Fibroblast of skin of left biceps (primary cell): ENCODE results near the gene PARD3B.
A peak's percentile ranks its signal among the peaks of the same experiment; 100 is the strongest.

Experiments used
- DNase-seq, 2 experiments: peaks; one replicate each; pipeline ENCODE4 v3.0.0-alpha.2; 2013; ENCODE audit warnings: low read depth in 2 of 2

The PARD3B gene

GRCh38 chr2:205261516-205262020 is 716.3 kb downstream of the PARD3B start:
- no peak for DNase-seq

DNA sequence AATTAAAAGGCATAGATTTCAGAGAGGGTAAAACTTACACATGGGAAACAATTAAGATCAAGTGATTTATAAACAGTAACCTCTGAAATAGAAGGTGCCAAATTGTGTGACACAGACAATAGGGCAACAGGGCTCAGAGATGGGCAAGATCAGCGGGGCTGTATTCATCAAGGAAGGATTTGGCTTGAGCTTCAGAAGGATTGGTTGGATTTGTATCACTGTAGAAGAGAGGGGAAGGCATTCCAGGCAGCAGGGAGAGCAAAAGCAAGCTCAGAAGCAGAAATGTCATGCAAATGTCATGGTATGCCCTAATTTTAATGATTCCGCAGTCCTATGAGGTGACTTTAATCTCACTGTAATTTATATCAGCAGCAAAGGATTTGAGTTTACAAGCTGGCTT is 722.0 kb downstream of the PARD3B start:
- no peak for DNase-seq

GRCh38 chr2:205270689-205271088 is 725.4 kb downstream of the PARD3B start:
- no peak for DNase-seq

DNA sequence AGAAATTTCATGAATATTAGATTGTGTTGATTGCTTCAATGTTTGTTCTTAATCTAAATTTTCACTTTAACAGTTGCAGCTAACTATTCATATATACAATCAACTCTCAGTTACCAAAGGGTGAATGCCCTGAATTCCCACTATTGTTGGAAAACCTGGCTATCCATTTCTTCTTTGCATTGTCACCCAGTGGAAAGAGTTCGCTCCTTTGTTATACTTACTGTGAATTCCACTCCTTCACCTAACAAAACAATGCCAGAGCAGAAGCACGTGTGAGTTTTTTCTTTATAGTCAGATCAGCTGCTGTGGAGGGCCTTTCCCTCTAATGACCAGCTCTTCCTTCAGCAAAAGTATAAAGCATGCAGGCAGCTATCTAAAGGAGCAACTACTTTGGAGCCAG is 727.9 kb downstream of the PARD3B start:
- DNase-seq, result no peak

- no peak for DNase-seq
Observed at GRCh38 chr2:205273627-205274026, 728.4 kb downstream of the PARD3B start.

DNA sequence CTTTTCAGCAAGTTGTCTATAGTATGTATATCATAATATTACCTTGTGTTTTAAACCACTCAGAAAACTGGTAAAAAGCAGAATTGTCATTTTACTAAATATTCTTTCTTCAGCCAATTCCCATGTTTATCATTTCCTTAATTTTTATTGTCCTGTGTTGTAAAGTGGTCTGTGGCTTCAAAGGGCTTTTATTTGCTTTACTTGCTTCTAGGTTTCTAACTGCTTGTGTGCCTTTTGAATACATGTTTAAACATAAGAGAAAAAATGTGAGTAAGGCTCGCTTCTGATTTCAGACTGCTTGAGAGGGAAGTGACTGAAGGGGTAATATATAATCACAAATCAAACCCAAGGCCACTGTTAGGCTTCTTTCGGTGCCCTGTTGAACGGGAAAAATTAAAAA is 729.5 kb downstream of the PARD3B start:
- no peak for DNase-seq

DNA sequence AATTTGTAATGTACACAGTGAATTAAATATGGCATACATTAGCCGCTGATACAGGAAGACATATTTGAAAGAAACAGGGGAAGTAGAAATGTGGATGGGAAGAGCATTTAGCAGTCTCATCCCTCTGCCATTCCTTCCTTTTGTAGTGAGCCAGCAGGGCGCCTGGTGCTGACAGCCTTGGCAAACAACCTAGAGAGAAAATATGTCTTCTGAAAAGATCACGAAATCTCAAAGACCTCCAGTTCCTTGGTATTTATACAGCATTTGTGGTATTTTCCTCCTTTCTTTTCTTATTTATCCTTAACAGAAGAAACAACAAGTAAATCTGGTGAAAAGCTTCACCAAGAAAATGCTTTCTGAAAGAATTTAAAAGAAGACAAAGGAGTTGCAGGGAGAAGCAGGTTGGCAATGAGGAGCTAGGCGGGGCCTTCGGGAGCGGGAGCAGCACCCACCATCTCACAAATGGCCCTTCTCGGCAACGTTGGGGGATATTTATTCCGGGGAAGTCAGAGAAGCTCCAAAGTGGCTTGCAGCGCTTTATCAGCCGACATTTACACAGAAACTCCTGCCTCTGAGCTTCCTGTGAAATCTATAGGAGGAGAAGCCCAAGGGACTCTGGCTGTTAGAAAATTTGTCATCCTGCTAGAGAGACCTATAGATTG is 731.0 kb downstream of the PARD3B start:
- peak; percentile 5 to 7 for DNase-seq

GRCh38 chr2:205280596-205281236 is 735.4 kb downstream of the PARD3B start:
- DNase-seq, result no peak

DNA sequence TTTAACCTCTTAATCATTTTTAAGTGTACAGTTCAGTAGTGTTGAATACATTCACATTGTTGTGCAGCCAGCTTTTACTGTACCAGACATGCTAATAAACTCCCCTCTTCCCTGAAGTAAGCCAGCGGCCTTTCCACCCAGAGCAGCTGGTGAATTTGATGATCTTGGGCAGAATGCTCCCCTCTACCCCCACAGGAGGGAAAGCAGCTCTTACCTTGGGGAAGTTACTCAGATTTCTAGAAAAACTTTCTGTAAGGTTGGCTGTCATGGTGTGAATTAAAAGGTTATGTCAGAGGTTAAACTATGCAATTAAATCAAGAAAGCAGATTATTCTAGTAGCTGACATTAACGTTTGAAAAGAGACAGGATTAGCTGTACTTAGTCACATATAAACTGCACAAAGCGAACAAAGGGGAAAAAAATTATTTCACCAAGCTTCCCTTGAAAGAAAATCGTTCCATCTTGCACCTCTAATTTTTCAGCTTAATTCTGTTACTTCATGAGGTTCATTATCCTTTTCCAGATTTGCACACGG is 738.5 kb downstream of the PARD3B start:
- no peak for DNase-seq

GRCh38 chr2:205284334-205284733 is 739.1 kb downstream of the PARD3B start:
- DNase-seq, result no peak

- DNase-seq, result no peak
Observed at GRCh38 chr2:205287316-205287715, 742.0 kb downstream of the PARD3B start.

- DNase-seq, result no peak
Observed at GRCh38 chr2:205288686-205289085, 743.4 kb downstream of the PARD3B start.

- DNase-seq, result no peak
Observed at GRCh38 chr2:205290299-205290698, 745.0 kb downstream of the PARD3B start.

GRCh38 chr2:205292665-205293295 is 747.5 kb downstream of the PARD3B start:
- no peak for DNase-seq

DNA sequence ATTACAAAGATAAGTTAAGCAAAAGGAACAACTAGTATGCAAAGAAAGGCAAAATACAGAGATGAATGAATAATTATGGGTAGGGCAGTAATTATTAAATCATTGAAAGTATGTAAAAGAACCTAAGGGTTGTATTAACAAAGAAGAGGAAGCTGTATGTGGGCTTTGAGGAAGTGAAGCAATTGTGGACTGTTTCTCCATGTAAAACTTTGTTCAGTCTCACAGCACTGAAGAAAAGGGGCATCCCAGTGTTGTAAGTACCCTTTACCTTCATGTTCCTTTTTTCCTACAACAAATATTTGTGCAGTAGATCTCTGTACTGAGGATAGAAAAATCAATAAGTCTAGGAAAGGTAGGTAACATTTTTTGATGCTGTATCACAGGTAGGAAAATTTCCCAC is 748.3 kb downstream of the PARD3B start:
- no peak for DNase-seq

DNA sequence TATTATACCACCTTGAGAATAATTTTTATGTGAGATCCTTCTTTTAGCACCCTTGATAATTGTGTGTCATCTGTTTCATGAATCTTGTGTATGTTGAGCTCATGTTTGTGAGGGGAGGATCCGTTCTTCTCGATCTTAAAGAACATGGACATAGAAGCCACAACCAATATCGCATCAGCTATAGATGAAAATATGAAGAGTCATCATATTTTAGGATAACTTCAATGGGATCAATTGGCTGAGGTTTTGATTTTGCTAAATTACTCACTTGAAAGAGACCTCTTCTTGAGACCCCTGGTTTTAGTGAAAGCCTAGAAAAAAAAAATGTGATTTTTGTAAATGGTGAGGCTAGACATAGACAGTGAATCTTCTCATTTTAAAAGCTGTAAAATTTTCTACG is 751.7 kb downstream of the PARD3B start:
- DNase-seq, result no peak

DNA sequence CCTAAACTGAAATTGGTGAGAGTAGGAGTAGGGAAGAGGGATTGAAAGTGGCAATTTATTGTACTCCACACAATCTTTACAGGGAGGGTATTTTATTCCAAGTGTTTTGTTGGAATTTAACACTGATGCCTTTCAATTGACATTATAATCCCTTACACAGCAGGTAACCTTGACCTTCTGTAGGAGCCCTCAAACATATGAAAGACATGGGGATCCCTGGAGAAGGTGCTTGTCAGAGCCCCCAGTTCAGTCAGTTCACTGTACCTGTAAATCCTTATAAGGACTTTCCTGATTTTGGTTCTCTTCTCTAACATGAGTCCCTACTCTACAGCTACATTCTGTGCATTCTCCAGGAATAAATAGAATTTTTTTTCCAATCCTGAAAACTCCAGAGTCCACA is 752.1 kb downstream of the PARD3B start:
- DNase-seq, result no peak

GRCh38 chr2:205297846-205298245 is 752.6 kb downstream of the PARD3B start:
- DNase-seq, result no peak

DNA sequence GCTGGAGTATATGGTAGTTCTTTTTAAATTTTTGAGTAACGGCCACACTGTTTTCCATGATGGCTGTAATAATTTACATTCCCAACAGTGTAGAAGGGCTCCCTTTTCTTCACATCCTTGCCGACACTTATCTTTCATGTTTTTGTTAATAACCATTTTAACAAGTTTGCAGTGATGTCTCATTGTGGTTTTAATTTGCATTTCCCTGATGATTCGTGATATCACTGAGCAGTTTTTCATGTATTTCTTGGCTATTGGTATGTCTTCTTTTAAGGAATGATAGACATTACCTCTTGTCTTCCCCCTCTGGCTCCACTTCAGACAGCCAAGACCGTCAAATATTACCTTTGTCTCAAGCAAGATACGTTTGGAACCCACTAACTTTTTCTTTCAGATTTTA is 765.9 kb downstream of the PARD3B start:
- DNase-seq, result no peak

- DNase-seq, result peak; percentile 63 to 67
Observed at GRCh38 chr2:205321231-205321630, 776.0 kb downstream of the PARD3B start.

DNA sequence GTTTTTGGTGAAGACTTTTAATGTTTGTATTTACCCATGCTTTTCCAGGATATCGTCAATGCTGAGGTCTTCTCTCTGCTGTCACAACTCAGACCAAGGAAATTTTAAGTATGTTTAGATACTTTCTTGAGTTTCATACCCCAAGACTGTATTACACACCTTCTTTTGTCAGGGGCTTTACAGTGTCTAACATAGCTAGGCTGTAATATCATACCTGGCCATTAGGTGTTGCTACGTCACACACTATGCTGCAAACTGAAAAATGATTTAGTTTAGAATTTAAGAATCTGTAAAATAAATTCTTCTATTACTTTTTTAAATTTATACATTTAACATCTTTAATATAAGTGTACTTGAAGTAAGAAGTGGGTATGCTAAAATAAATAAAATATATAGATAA is 778.7 kb downstream of the PARD3B start:
- DNase-seq, result no peak

- no peak for DNase-seq
Observed at GRCh38 chr2:205324355-205324754, 779.1 kb downstream of the PARD3B start.

GRCh38 chr2:205333351-205333750 is 788.1 kb downstream of the PARD3B start:
- DNase-seq, result no peak
